ENCODE measurements around the gene HOXA7. TPM values are rescaled to one million over a fixed set of nuclear protein-coding genes. Genes with fewer than 3 reads are reported as not detected.

The HOXA7 gene
- total RNA-seq, 4 donors from 2014 or later = 3.3 to 11.8 (median 5.7) TPM

DNA sequence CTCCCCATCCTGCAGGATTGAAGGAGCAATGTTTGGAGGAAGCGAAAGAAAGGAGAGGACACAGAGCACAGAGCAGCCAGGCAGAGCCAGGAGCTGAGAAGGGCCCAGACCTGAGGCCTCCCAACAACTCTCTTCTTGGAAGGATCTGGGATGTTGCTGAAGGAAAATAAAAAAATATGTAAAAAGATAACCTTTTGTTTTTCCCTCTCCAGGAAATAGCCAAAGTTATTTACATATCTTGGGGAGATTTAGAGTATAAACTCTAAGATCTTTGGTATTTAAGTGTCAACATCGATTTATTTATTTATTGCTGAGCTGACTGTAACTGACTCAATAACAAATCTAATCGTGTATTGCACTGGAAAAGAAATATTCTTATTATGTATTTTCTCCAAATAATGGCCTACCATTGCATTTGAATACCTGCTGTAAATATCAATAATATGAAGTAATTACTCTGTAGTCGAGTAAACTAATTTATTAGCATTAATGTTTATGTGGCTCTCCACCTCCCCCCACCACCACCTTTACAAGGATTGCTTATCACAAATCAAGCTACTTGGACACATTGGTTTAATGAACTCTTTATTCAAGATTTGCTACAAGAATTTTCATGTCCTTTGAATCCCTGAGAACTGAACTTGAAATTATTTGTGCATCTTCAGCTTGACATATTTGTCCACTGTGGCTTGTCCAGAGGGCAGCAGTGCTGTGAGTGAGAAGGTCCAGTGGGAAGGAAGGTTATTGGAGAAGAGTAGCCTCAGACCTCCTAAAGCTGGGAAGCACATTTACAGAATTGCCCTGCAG lies 30.4 kb upstream of the HOXA7 start:
- Histone ChIP-seq H3K27ac (no peak overlapping the region), H3K36me3 (no peaks in the 10 kb centered on the region), H3K27me3 (peaks cover 8 to 80% of the 10 kb centered on the region in 2 donors), H3K9me3 (no peaks in the 10 kb centered on the region), H3K4me1 (peaks cover 5 to 42% (median 22%) of the 10 kb centered on the region in 4 donors), H3K4me3 (no peak overlapping the region)
- peak in 1 of 3 donors; percentile 21 for DNase-seq
- TF ChIP-seq, protein P1, sequence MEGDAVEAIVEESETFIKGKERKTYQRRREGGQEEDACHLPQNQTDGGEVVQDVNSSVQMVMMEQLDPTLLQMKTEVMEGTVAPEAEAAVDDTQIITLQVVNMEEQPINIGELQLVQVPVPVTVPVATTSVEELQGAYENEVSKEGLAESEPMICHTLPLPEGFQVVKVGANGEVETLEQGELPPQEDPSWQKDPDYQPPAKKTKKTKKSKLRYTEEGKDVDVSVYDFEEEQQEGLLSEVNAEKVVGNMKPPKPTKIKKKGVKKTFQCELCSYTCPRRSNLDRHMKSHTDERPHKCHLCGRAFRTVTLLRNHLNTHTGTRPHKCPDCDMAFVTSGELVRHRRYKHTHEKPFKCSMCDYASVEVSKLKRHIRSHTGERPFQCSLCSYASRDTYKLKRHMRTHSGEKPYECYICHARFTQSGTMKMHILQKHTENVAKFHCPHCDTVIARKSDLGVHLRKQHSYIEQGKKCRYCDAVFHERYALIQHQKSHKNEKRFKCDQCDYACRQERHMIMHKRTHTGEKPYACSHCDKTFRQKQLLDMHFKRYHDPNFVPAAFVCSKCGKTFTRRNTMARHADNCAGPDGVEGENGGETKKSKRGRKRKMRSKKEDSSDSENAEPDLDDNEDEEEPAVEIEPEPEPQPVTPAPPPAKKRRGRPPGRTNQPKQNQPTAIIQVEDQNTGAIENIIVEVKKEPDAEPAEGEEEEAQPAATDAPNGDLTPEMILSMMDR (IDR thresholded peaks at IDR 0.05) = no peak

DNA sequence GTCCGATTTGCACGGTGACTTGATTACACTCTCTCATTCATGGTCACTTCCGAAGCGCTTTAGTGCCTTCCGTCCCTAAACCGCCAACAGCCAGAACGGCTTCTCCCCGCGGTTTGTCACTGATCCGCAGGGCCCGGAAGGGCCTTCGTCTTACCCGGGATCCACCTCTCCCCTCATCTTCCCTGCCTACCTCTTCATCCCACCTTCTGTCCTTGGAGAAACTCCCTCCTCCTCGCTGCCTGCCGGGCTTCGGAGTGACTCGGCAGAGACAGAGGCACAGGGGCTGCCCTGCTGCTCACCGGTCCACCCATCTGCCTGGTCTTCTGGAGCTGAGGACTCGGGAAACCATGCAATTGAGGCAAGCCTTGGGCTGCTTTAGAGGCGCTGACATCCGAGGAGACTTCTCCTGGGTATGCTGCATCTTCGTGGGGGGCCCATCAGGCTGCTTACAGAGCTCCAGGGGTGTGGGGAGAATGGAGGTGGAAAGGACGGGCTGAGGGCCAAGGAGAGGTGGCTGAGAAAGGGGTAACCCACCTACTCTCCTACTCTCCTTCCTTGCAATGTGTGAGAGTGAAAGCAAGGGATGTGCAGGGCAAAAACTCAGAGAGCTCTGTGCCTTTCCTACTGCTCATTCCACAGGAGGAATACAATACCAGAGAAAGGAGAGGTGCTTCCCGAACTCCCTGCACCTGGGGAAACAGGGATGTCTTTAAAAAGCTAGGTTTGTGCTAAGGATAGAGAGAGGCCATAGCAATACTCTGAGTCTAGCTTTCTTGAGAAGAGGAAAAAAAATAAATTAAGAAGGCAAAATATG lies 29.6 kb upstream of the HOXA7 start:
- no peak overlapping the region for H3K27ac ChIP-seq
- peaks cover 8 to 72% of the 10 kb centered on the region in 2 donors for H3K27me3 ChIP-seq
- peak in 2 of 3 donors; percentile 44 to 47 for DNase-seq
- H3K4me3 ChIP-seq = peak overlapping the region in 1 of 4 donors; percentile 52
- no peaks in the 10 kb centered on the region for H3K9me3 ChIP-seq
- TF ChIP-seq POLR2A (IDR thresholded peaks at IDR 0.05) = no peak
- TF ChIP-seq, protein P1 (IDR thresholded peaks at IDR 0.05) = no peak
- peaks cover 5 to 40% (median 22%) of the 10 kb centered on the region in 4 donors for H3K4me1 ChIP-seq
- no peaks in the 10 kb centered on the region for H3K36me3 ChIP-seq

DNA sequence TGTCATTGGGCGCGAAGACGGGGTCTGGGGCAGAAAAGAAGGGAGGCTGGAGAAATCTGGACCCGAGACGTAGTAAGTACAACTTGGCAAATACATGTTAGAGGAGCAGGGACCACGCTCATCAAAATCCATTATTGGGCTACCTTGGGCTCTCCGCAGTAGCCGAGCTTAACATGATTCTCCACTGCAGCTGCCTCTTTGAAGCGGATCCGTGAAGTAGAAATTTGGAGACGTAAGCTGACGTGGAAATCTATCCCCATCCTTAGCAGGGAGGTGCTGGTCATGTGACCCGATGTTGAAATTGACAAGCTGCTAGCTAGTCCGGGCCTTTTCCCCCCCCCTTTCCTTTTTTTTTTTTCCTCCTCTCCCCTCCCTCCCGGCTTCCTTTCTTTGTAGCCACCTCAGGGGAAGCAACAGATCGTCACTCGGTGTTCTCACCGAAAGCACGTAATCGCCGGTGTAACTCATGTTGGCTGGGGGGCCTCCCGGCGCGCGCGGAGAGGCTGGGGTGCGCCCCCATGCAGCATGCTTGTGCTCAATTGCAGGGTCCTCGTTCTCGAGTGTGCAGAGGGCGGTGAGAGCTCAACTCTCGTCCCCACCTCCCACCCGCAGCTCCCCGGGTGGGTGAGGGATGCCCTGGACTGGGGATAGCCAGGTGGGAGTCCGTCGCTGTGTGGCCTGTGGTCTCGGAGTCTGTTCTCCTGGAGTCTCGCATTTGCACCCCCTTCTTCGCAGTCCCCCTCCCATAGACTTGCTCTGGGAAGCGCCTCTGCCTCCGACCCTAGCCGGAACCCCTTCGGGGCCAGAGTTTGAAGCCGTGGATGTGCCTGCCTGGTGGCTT lies 28.8 kb upstream of the HOXA7 start, which contains the start of gene HOXA11:
TSS of gene HOXA11 (minus strand) at position 220 of the 841 bp plus-strand sequence. CDS start at position 132, 88 bp downstream.
- Histone ChIP-seq H3K27ac (peak within 1 kb of the TSS in 1 of 4 donors; percentile 2), H3K4me1 (peaks cover 5 to 40% (median 22%) of the 10 kb centered on the region in 4 donors), H3K4me3 (peak within 1 kb of the TSS; percentile 20 to 63 (median 46)), H3K36me3 (no peaks in the 10 kb centered on the region), H3K27me3 (peaks cover 8 to 66% of the 10 kb centered on the region in 2 donors), H3K9me3 (no peaks in the 10 kb centered on the region)
- TF ChIP-seq, protein P1 (IDR thresholded peaks at IDR 0.05) = no peak
- TF ChIP-seq POLR2A (IDR thresholded peaks at IDR 0.05) = no peak
- peak in 2 of 3 donors; percentile 49 to 53 for DNase-seq

DNA sequence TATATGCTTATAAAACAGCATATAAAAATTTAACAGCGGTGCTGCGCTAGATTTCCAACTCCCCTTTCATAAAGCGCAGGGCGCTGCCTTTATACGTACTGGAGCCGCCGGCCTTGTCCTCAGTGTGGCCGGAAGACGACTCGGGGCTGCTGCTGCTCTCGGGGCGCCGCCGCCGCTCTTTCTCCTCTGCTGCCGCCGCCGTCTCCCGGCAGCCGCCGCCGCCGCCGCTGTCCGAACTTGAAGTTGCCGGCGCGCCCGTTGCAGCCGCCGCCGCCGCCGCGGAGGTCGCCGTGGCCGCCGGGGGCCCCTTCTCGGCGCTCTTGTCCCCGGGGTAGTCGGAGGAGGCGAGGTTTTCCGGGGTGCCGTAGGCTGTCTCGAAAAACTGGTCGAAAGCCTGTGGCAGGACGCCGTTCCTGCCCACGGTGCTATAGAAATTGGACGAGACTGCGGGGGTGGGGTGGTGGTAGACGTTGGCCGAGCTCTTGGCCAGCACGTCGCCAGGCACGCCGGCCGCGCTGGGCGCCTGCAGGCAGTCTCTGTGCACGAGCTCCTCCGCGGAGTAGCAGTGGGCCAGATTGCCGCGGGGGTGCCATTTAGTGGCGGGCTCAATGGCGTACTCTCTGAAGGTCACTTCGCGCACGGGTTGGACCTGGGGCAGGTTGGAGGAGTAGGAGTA lies 28.0 kb upstream of the HOXA7 start:
- H3K27ac ChIP-seq = peak overlapping the region in 1 of 4 donors; percentile 2
- no peak for TF ChIP-seq POLR2A (IDR thresholded peaks at IDR 0.05)
- TF ChIP-seq, protein P1 (IDR thresholded peaks at IDR 0.05) = no peak

More for the DNA sequence above, 28.0 kb upstream of the HOXA7 start:
- H3K9me3 ChIP-seq = no peaks in the 10 kb centered on the region
- H3K27me3 ChIP-seq = peaks cover 8 to 66% of the 10 kb centered on the region in 2 donors
- no peaks in the 10 kb centered on the region for H3K36me3 ChIP-seq
- peaks cover 5 to 46% (median 22%) of the 10 kb centered on the region in 4 donors for H3K4me1 ChIP-seq
- peak in 2 of 3 donors; percentile 64 to 68 for DNase-seq
- peak overlapping the region; percentile 20 to 63 (median 46) for H3K4me3 ChIP-seq

Data from Peyer's patch (tissue), 4 donors.